ENCODE measurements around the gene TRRAP. TPM values are rescaled to one million over a fixed set of nuclear protein-coding genes. Genes with fewer than 3 reads are reported as not detected.

Gene TRRAP
- total and polyA plus RNA-seq, 8 donors, result 4.3 to 38.0 (median 15.7) TPM

DNA sequence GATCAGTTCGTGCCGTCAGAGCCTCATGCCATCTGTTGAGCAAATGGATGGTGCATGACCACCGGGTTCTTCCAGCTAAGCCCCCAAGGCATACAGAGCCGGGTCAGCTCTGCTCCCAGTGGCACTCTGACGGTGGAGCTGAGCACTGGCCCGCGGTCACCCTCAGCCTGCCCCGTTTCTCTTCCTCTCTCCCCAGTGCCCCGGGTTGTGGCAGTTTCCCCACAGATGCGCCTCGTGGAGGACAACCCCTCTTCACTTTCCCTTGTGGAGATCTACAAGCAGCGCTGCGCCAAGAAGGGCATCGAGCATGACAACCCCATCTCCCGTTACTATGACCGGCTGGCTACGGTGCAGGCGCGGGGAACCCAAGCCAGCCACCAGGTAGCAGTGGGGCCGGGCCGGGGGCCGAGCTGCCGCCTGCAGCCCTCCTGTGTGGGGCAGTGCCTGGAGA lies 129.9 kb downstream of the TRRAP start:
- Histone ChIP-seq H3K27ac (no peak overlapping the region), H3K36me3 (peaks cover 73 to 100% (median 100%) of the 10 kb centered on the region in 4 donors), H3K27me3 (no peaks in the 10 kb centered on the region), H3K9me3 (no peaks in the 10 kb centered on the region), H3K4me3 (no peak overlapping the region), H3K4me1 (no peaks in the 10 kb centered on the region)
- intact Hi-C loops (cut with DNase I; ENCODE audit: low total_unique reads), result no loop called here
- no peak for TF ChIP-seq POLR2AphosphoS5 (IDR thresholded peaks at IDR 0.05)
- TF ChIP-seq EP300 (IDR thresholded peaks at IDR 0.05), result no peak
- no peak for TF ChIP-seq POLR2A (IDR thresholded peaks at IDR 0.05)
- TF ChIP-seq, protein P1, sequence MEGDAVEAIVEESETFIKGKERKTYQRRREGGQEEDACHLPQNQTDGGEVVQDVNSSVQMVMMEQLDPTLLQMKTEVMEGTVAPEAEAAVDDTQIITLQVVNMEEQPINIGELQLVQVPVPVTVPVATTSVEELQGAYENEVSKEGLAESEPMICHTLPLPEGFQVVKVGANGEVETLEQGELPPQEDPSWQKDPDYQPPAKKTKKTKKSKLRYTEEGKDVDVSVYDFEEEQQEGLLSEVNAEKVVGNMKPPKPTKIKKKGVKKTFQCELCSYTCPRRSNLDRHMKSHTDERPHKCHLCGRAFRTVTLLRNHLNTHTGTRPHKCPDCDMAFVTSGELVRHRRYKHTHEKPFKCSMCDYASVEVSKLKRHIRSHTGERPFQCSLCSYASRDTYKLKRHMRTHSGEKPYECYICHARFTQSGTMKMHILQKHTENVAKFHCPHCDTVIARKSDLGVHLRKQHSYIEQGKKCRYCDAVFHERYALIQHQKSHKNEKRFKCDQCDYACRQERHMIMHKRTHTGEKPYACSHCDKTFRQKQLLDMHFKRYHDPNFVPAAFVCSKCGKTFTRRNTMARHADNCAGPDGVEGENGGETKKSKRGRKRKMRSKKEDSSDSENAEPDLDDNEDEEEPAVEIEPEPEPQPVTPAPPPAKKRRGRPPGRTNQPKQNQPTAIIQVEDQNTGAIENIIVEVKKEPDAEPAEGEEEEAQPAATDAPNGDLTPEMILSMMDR (IDR thresholded peaks at IDR 0.05), result no peak
- 91 to 96% (median 95%) methylated on average over 17 to 23 of the region's 23 CpGs for WGBS, 5 donors
- no peak for DNase-seq

DNA sequence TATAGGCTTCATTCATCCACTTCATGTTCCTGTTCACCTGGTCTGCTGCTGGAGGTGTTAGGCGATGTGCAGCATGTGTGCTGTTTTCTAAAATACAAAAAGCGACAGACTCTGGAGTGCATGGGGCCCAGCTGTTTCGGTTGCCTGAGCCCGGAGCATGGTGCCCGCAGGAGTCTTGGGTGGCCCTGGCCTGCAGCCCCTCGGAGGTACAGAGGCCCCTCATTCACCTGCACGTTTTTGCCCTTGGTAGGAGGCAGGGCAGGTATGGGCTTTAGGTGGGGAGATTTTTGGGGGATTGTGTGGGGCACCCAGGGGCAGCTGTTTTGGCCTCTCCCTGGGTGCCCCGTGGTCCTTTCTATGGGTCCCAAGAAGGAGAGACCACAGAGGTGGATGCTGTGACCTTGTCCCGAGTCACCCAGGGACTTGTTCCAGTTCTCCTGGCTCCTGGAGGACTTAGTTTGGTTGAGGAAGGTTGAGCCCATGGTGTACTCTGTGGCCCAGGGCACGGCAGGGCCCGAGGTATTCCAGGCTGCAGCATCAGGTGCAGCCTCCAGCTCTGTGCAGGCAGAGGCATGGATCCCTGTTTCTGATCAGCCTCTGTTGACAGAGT lies 130.7 kb downstream of the TRRAP start:
- no peak overlapping the region for H3K4me3 ChIP-seq
- TF ChIP-seq, protein P1 (IDR thresholded peaks at IDR 0.05), result no peak
- TF ChIP-seq POLR2AphosphoS5 (IDR thresholded peaks at IDR 0.05) (no peak), EP300 (IDR thresholded peaks at IDR 0.05) (no peak), POLR2A (IDR thresholded peaks at IDR 0.05) (no peak)
- DNase-seq, result no peak
- 88 to 94% (median 93%) methylated on average over 8 to 11 of the region's 11 CpGs for WGBS, 5 donors
- H3K27ac ChIP-seq, result no peak overlapping the region
- H3K4me1 ChIP-seq, result no peaks in the 10 kb centered on the region
- intact Hi-C loops (cut with DNase I; ENCODE audit: low total_unique reads), result no loop called here
- H3K9me3 ChIP-seq, result no peaks in the 10 kb centered on the region
- H3K27me3 ChIP-seq, result no peaks in the 10 kb centered on the region
- H3K36me3 ChIP-seq, result peaks cover 81 to 100% (median 100%) of the 10 kb centered on the region in 4 donors

DNA sequence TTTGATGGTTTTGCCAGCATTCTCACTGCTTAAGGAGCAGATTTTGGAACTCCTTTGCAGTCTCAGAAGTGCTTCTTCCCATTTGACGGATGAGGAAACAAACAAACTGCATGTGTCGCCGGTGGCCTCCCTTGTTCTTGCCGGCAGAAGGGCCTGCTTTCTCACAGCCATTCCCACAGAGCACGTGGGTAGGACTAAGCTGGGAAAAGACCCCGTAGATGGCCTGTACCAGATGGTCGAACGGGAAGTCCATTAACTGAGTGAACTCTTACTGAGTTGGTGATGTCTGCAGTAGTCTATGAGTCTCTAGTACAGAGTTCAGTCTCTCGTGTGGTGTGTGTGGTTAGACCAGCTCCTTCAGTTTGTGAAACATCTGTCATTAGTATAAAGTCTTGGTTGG lies 131.9 kb downstream of the TRRAP start:
- H3K4me1 ChIP-seq, result no peaks in the 10 kb centered on the region
- H3K9me3 ChIP-seq, result no peaks in the 10 kb centered on the region
- H3K4me3 ChIP-seq, result no peak overlapping the region
- H3K36me3 ChIP-seq, result peaks cover 80 to 100% (median 100%) of the 10 kb centered on the region in 4 donors
- no peak for TF ChIP-seq EP300 (IDR thresholded peaks at IDR 0.05)
- TF ChIP-seq, protein P1 (IDR thresholded peaks at IDR 0.05), result no peak
- TF ChIP-seq POLR2AphosphoS5 (IDR thresholded peaks at IDR 0.05), result no peak
- no peak for TF ChIP-seq POLR2A (IDR thresholded peaks at IDR 0.05)
- H3K27me3 ChIP-seq, result no peaks in the 10 kb centered on the region
- intact Hi-C loops (cut with DNase I; ENCODE audit: low total_unique reads), result no loop called here
- DNase-seq, result no peak
- WGBS, 5 donors, result 83 to 88% (median 86%) methylated on average over 9 of the region's 9 CpGs
- H3K27ac ChIP-seq, result no peak overlapping the region

DNA sequence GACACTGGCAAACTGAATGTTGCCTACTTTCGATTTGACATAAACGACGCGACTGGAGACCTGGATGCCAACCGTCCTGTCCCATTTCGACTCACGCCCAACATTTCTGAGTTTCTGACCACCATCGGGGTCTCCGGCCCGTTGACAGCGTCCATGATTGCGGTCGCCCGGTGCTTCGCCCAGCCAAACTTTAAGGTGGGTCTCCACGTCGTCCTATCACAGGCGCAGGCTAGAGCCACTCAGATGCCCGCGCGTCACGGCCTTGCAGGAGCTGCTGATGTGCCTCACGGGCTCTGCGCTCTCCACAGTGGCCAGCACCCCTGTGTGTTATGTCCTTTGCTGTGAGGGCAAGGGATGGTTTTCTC lies 133.0 kb downstream of the TRRAP start:
- intact Hi-C loops (cut with DNase I; ENCODE audit: low total_unique reads), result no loop called here
- H3K4me3 ChIP-seq, result no peak overlapping the region
- WGBS, 5 donors, result 97 to 99% (median 98%) methylated on average over 21 to 24 of the region's 24 CpGs
- no peaks in the 10 kb centered on the region for H3K27me3 ChIP-seq
- no peak overlapping the region for H3K27ac ChIP-seq
- peaks cover 78 to 99% (median 99%) of the 10 kb centered on the region in 4 donors for H3K36me3 ChIP-seq
- DNase-seq, result no peak
- TF ChIP-seq EP300 (IDR thresholded peaks at IDR 0.05), result no peak
- H3K4me1 ChIP-seq, result no peaks in the 10 kb centered on the region
- no peaks in the 10 kb centered on the region for H3K9me3 ChIP-seq

DNA sequence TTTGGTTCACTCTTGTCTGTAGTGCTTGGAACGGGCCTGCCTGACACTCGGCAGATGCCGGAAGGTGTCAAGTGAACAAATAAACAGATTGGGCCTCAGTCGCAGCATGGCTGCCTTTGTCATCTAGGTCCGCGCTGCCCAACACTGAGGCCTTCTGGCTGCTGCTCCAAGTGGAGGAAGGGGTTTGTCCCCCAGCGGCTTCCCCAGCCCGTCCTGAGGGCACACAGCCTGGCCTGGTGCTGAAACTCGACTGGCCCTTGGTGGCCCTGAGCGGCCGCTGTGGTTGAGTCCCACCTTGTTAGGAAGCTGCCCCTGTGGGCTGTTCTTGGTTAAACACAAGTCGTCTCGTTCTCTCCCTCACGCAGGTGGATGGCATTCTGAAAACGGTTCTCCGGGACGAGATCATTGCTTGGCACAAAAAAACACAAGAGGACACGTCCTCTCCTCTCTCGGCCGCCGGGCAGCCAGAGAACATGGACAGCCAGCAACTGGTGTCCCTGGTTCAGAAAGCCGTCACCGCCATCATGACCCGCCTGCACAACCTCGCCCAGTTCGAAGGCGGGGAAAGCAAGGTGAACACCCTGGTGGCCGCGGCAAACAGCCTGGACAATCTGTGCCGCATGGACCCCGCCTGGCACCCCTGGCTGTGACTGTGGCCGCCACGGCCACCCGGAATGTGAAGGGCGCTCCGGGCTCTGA lies 133.5 kb downstream of the TRRAP start:
- peak in 1 of 2 donors; percentile 21 for DNase-seq
- 94 to 99% (median 96%) methylated on average over 29 to 36 of the region's 36 CpGs for WGBS, 5 donors
- H3K27me3 ChIP-seq, result no peaks in the 10 kb centered on the region
- H3K36me3 ChIP-seq, result peaks cover 73 to 94% (median 94%) of the 10 kb centered on the region in 4 donors
- TF ChIP-seq POLR2A (IDR thresholded peaks at IDR 0.05) (no peak), POLR2AphosphoS5 (IDR thresholded peaks at IDR 0.05) (no peak), EP300 (IDR thresholded peaks at IDR 0.05) (no peak)
- TF ChIP-seq, protein P1 (IDR thresholded peaks at IDR 0.05), result no peak
- no peaks in the 10 kb centered on the region for H3K9me3 ChIP-seq
- H3K4me3 ChIP-seq, result no peak overlapping the region
- H3K27ac ChIP-seq, result no peak overlapping the region
- no peaks in the 10 kb centered on the region for H3K4me1 ChIP-seq
- intact Hi-C loops (cut with DNase I; ENCODE audit: low total_unique reads), result no loop called here
